NCI-H345 (cell line): ENCODE data around the gene DCBLD2.
A peak's percentile ranks its signal among the peaks of the same experiment; 100 is the strongest.

ENCODE experiments used
- DNase-seq: peaks from one replicate; lab custom pipeline; 2025; lab: John Stamatoyannopoulos, UW

Gene DCBLD2

DNA sequence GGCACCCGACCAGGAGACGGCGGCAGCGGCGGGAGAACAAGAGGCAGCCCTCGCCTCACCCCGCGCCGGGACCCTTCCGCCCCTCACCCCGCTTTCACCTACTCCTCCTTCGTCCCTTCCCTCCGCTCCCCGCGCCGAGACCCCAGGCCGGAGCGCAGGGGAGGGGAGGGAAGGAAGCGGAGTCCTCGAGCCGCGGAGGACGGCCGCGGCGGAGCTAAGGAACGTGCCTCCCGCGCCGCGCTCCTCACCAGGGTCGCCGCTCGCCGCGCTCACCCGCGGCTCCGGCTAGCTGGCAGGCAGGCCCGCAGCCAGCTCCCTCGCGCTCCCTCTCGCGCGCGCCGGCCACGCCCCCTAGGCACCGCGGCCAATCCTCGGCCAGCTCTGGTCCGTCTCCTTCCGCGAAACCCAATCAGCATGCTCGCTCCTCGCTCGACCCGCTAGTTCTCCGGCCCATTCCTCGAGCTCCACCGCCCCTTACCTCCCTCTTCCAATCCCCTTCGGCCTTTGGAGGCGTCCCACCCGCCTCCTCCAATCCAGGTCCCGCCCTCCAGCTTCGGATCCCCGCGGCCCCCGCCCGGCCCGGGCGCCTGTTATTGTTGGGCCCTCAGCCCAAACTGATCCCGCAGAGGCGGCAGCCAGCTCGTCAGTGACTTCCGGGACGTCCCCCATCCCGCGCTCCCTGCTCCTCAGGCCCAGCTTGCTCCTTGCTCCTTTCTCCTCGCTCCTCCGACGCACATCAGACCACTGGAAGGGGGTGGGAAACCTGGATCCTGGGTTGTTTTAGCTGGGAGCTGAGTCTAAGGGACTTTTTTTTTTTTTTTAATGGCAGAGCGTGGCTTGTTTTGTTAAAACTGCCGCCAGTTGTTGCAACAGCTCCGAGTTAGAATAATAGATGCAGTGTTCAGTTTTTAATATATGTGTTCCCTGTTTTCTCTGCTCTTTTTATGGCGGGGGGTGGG is at the start of gene DCBLD2:
Gene DCBLD2, minus strand, starts transcription at position 304 of the 959 bp plus-strand sequence. CDS start 369 bp downstream, outside the sequence.
- DNase-seq: peak; percentile 97

DNA sequence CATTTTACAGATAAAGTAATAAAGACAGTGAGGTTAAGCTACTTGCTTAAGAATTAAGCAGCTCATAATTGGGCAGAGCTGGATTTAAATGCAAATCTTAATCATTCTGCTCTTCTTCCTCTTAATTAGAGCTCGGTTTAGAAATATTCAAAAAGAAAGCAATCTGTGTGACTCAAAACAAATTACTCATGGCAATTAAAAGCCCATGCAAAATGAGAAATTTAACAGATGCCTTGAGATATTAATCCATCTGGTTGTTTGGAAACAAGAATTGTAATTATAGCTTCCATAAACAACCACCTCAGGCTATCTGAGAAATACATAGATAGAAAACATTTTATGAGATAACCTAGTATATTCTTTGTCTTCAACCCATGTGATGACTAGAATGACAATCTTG is 44.2 kb upstream of the DCBLD2 start:
- no peak for DNase-seq

DNA sequence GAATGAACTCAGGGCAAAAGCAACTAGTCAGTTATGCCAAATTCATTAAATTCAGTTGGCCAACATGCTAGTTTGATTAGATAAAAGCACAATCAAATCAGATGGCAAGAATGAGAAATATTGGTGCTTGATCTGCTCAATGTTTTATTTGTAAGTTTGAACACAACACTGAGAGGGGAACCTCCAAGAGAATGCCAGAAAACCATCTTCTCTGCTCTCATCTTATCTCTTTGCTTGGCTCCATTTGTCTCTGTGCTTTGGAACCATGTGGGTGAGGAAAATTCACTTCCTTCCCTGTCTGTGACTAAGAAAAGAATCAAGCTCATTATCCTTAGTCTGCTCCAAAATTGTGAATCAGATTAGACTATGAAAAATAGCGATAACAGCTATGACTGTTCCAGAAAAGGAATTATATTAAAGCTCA is 43.6 kb upstream of the DCBLD2 start:
- DNase-seq: no peak

DNA sequence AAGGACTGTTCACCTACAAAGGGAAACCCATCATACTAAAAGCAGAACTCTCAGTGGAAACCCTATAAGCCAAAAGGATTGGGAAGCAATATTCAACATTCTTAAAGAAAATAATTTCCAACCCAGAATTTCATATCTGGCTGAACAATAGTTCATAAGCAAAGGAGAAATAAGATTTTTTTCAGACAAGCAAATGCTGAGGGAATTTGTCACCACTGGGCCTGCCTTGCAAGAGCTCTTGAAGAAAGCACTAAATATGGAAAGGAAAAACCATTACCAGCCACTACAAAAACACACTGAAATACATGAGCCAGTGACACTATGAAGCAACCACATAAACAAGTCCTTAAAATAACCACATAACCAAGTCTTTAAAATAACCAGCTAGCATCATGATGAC is 28.9 kb upstream of the DCBLD2 start:
- DNase-seq: no peak

- DNase-seq: no peak
These were observed 20.5 kb upstream of the DCBLD2 start for GRCh38 chr3:98921957-98922356.

- no peak for DNase-seq
These were observed 18.7 kb upstream of the DCBLD2 start for GRCh38 chr3:98920166-98920565.

GRCh38 chr3:98918586-98918985 is 17.1 kb upstream of the DCBLD2 start:
- no peak for DNase-seq

GRCh38 chr3:98917608-98918007 is 16.1 kb upstream of the DCBLD2 start:
- no peak for DNase-seq

DNA sequence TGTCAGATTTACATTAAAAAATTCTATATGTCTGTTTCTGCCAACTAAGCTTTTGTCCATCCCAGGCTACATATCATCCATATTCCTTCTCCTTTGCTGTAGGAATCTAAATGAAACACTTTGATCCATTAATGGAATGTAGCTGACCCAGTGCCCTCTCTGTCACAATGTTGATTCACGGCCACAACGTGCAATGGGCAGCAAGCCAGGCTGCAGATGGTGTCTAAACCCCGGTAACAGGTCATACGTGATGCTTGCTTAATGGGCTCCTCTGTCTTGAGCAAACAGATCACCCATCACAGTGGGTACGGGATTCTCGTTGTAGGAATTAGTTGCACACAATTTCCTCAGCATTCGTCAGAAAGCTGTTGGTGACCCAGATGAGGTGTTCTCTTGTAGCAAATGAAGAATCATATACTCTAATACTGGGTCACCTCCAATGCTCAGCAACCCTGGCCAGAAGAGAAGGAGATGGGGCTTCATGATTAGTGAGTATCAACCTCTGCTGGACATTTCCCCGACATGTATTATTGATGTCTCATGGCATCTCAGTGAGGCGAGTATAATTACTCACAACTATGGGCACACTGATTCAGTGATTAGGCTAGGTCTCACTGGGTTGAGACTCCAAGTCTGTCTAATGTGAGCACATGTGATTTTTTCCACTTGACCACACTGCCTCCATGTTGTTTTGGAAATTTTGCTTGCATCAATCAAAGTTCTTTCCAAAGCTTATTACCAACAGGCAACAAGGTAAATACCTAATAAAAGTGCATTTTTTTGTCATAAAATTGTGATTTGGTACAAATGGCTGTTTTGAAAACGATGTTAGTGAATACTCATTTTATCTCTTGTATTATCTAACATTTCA is 12.9 kb upstream of the DCBLD2 start:
- no peak for DNase-seq

DNA sequence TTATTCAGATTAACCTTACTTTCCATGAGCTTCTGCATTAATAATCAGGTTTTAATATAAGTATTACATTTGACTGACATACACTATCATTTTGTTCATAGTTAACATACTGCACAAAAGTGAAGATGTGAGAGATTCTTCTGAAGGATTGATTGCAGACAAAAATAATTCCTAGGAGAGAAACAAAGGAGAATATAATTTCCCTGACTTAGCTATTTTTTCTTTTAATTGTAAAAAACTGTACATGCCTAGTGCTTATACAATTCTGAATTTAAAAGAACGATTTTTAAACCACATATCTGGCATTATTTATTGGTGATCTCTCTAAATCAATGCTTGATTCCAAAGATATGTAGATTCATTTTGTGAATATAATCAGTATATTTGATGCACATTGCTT is 11.0 kb upstream of the DCBLD2 start:
- no peak for DNase-seq

DNA sequence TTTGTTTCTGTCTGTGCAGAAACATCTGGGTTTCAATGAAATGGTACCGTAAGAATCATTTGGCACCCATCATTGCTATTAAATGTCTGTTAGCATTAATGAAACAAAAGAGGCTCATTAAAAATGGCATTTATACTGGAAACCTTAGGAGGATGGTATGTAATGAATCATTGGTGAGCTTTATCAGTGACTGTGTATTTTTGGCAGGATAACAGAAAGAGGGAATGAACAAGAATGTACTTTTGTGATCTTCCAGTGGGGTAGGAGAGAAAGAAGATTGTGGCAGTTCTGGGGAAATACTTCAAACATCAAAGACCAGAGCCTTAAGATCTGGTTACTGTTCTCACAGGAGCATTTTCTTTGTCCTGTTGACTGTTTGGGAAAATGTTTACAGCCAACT is 4.7 kb upstream of the DCBLD2 start:
- DNase-seq: no peak

DNA sequence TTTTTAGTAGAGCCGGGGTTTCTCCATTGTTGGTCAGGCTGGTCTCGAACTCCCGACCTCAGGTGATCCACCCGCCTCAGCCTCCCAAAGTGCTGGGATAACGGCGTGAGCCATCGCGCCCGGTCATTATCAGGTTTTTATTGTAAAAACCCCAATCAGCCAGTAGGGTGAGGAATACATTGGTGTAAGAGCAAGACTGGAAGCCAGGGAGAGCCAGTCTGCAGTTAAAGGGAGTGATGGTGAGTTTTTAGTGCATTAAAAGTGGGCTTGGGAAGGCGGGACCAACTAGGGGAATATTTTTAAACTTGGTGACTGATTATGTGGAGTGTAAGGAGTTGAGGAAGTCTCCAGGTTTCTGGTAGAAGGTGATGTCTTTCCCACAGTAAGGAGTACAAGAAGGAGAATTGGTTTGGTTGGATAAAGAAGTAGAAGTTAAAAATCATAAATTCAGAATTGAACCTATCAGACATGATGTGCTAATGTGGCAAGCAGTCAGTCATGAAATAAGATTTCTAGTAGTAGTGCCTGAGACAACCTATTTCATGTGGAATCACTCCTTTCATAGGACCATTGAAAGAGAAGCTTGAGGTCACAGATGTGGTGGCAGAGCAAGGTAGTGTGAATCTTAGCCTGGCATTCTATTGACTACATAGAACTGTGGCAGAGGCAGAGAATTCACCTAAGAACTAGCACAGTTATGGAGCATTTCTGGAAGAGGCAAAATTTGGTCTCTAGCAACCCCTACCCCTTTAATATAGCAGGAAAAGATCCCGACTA is 2.4 kb upstream of the DCBLD2 start:
- no peak for DNase-seq

- no peak for DNase-seq
These were observed 1.6 kb upstream of the DCBLD2 start for GRCh38 chr3:98903099-98903498.

DNA sequence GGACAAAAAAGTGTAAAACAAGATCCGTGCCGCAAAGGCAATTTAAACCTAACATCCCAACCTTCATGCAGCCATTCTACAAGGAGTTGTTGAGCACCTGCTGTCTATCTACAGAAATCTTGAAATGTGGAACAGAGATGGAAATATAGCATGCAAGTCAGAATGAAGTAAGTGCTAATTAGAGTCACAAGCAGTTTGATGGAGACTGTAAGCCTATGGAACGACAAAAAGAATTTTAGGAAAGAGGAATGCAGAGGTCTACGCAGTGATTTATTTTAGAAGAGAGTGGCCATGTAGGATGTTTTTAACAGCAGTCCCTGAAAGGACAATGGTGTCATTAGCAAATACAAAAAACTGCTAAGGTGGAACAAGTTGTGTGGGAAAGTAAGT is 851 bp upstream of the DCBLD2 start:
- DNase-seq: no peak

GRCh38 chr3:98901119-98901391 is 440 bp downstream of the DCBLD2 start:
- peak; percentile 21 for DNase-seq

GRCh38 chr3:98900265-98901118 is 1.0 kb downstream of the DCBLD2 start:
- DNase-seq: no peak

- DNase-seq: no peak
These were observed 3.8 kb downstream of the DCBLD2 start for GRCh38 chr3:98897701-98898100.

DNA sequence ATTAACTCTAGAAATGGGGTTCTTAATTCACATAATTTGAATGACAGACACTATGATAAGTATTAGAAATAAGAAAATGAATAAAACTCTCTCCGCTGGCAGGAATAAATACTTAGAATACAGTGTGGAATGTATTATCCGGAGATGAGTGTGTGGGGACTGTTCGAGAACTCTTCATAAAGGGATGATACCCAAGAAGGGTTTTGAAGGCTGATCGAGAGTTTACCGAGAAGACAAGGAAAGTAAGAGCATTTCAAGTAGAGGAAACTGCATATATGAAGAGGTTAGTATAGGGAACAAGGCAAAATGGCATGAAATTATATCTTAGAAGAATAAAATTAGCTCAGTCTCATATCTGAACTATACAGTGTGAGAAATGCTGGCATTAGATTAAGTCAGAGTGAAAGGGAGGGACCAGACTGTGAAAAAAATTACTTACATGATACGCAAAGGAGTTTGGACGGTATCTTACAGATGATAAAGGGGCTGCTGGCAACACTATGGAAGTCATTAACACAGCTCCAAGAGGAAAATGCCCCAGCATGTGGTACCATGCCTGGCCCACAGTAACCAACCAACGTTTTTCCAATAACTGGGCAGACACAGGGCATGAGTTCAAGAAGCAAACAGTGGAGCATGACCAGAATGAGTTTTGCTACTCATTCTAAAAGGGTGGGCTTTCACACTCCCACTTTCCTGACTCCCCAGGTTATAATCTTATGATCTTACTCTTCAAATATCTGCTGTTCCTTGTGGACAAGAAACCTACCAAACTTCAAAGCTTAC is 6.5 kb downstream of the DCBLD2 start:
- no peak for DNase-seq

- no peak for DNase-seq
These were observed 7.8 kb downstream of the DCBLD2 start for GRCh38 chr3:98893740-98894139.

DNA sequence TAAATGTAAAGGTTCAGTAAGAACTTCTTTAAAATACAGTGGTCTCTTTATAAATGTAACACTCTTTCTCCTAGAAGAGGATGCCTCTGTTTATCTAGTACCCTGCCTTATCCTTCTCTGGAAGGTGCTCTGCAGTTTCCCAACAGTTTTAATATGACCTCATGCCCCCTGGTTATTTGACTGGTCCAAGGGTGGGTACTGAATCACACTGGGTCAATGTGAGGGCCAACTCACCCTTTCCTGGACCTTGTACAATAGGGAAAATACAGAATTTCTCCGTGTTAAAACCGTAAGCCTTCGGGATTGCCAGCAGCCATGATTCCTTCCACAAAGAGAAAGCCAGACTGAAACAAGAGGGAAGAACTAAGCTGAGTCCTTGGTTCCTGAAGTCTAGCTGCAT is 9.2 kb downstream of the DCBLD2 start:
- DNase-seq: no peak
